K562 (cell line): Measurements from ENCODE around the gene RNF175.

Source experiments
- CTCF ChIP-seq, 3 experiments: IDR thresholded peaks in 2 of 3; conservative IDR thresholded peaks in 1 of 3; 2 replicates each; pipeline ENCODE4 v1.5.1; 2011 to 2012; ENCODE audit warnings: low read length in 3 of 3, mild to moderate bottlenecking in 3 of 3, control low read depth in 2 of 3, improper control_type of control experiment in 1 of 3, inconsistent platforms in 1 of 3, low read depth in 1 of 3, mixed read lengths in 1 of 3, moderate library complexity in 1 of 3; ENCODE audit not compliant: insufficient read depth in 2 of 3
- ESRRA ChIP-seq: fragments of 450-650 bp; IDR thresholded peaks from 2 replicates; pipeline ENCODE4 v1.6.1; 2014; ENCODE audit warnings: low read depth, mild to moderate bottlenecking, moderate library complexity, borderline replicate concordance
- HDAC6 ChIP-seq: IDR thresholded peaks from 2 replicates; pipeline ENCODE4 v1.6.1; 2012; ENCODE audit warnings: low read depth, mild to moderate bottlenecking, control low read depth, inconsistent platforms, low read length, moderate library complexity
- MAFK ChIP-seq: IDR thresholded peaks from 2 replicates; pipeline ENCODE4 v1.6.1; 2011; ENCODE audit warnings: low read length, improper control_type of control experiment
- MEF2A ChIP-seq: IDR thresholded peaks from 2 replicates; pipeline ENCODE4 v1.6.1; 2011; ENCODE audit warnings: low read depth, mild to moderate bottlenecking, low read length, moderate library complexity; ENCODE audit not compliant: control insufficient read depth
- SPI1 ChIP-seq: IDR thresholded peaks from 2 replicates; pipeline ENCODE4 v1.6.1; 2011; ENCODE audit warnings: low read depth, low read length, control low read depth, borderline replicate concordance
- ZNF785 ChIP-seq: fragments of 250-450 bp; sonication (Bioruptor Pico); IDR thresholded peaks from 2 replicates; pipeline ENCODE4 v1.4.0; 2020; ENCODE audit warnings: mild to moderate bottlenecking
- TF ChIP-seq, protein P1 (sequence below), 2 experiments: IDR thresholded peaks; 2 replicates each; pipeline ENCODE4 v1.6.1; 2011; ENCODE audit warnings: borderline replicate concordance in 1 of 2, control low read depth in 1 of 2, low read depth in 1 of 2, low read length in 1 of 2, mild to moderate bottlenecking in 1 of 2, mixed read lengths in 1 of 2, moderate library complexity in 1 of 2; ENCODE audit not compliant: insufficient read depth in 1 of 2, insufficient read length in 1 of 2, poor library complexity in 1 of 2, severe bottlenecking in 1 of 2; ENCODE audit errors: extremely low read depth in 1 of 2
- TF ChIP-seq, protein P2 (sequence below): fragments of 450-650 bp; formaldehyde crosslinking; IDR thresholded peaks from 2 replicates; pipeline ENCODE4 v1.4.0; 2022; ENCODE audit warnings: missing genetic modification characterization
- TF ChIP-seq, protein P3 (sequence below), 2 experiments: fragments of 450-650 bp; IDR thresholded peaks; 2 replicates each; pipeline ENCODE4 v1.6.1; 2016; ENCODE audit warnings: mild to moderate bottlenecking in 2 of 2, borderline replicate concordance in 1 of 2, low read depth in 1 of 2, moderate library complexity in 1 of 2

DNA sequence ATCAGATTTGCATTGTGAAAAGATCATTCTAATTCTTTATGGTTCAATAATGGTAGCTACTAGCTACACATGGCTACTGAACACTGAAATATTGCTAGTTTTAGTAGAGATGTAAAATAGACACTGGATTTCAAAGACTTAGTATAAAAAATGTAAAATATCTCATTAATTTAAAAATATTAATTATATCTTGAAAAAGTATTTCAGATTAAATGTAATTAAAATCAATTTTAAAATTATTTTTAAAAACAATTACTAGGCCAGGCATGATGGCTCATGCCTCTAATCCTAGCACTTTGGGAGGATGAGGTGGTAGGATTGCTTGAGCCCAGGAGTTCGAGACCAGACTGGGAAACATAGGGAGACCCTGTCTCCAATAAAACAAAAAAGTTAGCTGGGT is 96.2 kb downstream of the RNF175 start:
- TF ChIP-seq, protein P1, sequence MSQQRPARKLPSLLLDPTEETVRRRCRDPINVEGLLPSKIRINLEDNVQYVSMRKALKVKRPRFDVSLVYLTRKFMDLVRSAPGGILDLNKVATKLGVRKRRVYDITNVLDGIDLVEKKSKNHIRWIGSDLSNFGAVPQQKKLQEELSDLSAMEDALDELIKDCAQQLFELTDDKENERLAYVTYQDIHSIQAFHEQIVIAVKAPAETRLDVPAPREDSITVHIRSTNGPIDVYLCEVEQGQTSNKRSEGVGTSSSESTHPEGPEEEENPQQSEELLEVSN (IDR thresholded peaks at IDR 0.05; ENCODE audit: borderline replicate concordance in 1 of 2, extremely low read depth in 1 of 2, insufficient read depth in 1 of 2, insufficient read length in 1 of 2, low read depth in 1 of 2, low read length in 1 of 2, poor library complexity in 1 of 2, severe bottlenecking in 1 of 2): no peak
- TF ChIP-seq HDAC6 (no peak), ESRRA (no peak), ZNF785 (no peak), MAFK (no peak), CTCF (IDR thresholded peaks at IDR 0.05 in 2 of 3, conservative IDR thresholded peaks at IDR 0.05 in 1 of 3; ENCODE audit: insufficient read depth in 2 of 3, low read depth in 1 of 3, low read length in 3 of 3) (no peak), SPI1 (no peak), MEF2A (no peak)
- TF ChIP-seq, protein P2, sequence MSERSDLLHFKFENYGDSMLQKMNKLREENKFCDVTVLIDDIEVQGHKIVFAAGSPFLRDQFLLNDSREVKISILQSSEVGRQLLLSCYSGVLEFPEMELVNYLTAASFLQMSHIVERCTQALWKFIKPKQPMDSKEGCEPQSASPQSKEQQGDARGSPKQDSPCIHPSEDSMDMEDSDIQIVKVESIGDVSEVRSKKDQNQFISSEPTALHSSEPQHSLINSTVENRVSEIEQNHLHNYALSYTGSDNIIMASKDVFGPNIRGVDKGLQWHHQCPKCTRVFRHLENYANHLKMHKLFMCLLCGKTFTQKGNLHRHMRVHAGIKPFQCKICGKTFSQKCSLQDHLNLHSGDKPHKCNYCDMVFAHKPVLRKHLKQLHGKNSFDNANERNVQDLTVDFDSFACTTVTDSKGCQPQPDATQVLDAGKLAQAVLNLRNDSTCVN (CRISPR knock-in tag): no peak
- TF ChIP-seq, protein P3, sequence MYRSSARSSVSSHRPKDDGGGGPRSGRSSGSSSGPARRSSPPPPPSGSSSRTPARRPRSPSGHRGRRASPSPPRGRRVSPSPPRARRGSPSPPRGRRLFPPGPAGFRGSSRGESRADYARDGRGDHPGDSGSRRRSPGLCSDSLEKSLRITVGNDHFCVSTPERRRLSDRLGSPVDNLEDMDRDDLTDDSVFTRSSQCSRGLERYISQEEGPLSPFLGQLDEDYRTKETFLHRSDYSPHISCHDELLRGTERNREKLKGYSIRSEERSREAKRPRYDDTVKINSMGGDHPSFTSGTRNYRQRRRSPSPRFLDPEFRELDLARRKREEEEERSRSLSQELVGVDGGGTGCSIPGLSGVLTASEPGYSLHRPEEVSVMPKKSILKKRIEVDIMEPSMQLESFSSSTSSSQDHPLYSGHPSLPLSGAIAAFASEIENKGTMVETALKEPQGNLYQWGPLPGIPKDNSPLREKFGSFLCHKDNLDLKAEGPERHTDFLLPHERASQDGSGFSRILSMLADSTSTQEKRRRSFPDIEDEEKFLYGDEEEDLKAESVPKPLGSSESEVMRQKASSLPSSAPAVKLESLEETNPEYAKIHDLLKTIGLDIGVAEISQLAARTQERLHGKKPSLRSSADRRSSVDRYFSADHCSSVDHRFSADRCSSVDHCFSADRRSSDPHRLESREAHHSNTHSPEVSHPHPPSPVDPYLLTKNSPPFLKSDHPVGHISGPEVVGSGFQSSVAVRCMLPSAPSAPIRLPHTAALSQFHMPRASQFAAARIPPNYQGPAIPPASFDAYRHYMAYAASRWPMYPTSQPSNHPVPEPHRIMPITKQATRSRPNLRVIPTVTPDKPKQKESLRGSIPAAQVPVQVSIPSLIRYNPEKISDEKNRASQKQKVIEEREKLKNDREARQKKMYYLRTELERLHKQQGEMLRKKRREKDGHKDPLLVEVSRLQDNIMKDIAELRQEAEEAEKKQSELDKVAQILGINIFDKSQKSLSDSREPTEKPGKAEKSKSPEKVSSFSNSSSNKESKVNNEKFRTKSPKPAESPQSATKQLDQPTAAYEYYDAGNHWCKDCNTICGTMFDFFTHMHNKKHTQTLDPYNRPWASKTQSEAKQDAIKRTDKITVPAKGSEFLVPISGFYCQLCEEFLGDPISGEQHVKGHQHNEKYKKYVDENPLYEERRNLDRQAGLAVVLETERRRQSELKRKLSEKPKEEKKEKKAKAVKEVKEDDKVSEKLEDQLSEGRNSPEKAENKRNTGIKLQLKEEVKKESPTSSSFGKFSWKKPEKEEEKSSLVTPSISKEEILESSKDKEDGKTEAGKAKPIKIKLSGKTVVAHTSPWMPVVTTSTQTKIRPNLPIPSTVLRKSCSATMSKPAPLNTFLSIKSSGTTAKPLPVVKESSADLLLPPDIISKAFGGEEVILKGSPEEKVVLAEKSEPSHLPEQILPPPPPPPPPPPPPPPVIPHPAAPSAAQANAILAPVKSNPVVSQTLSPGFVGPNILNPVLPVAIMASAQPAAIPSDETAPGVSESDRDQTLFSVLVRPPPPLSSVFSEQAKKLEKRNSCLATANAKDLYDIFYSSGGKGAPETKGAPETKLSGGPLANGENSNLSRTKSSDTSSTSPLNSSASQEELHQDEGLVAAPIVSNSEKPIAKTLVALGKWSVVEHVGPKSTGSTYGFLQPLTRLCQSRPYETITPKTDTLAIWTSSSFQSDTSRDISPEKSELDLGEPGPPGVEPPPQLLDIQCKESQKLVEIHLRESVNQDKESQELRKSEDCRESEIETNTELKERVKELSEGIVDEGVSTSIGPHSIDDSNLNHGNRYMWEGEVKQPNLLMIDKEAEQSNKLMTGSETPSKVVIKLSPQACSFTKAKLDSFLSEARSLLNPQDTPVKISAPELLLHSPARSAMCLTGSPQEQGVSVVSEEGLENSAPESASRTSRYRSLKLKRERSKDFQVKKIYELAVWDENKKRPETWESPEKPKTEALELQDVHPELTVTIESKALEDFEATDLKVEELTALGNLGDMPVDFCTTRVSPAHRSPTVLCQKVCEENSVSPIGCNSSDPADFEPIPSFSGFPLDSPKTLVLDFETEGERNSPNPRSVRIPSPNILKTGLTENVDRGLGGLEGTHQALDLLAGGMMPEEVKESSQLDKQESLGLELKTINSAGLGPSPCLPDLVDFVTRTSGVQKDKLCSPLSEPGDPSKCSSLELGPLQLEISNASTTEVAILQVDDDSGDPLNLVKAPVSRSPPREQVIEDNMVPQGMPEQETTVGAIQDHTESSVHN (IDR thresholded peaks at IDR 0.05; ENCODE audit: borderline replicate concordance in 1 of 2, low read depth in 1 of 2): no peak
